ENCODE data around the gene USH2A. TPM values are rescaled to one million over a fixed set of nuclear protein-coding genes. Genes with fewer than 3 reads are reported as not detected.
"Not testable (repeated sequence)": the region's sequence is repeated elsewhere in the genome, so short reads cannot be mapped to it uniquely, and the experiment has no call there.

USH2A gene
- total and polyA plus RNA-seq, 8 donors, result 0.37 to 0.58 TPM; not detected in 6

DNA sequence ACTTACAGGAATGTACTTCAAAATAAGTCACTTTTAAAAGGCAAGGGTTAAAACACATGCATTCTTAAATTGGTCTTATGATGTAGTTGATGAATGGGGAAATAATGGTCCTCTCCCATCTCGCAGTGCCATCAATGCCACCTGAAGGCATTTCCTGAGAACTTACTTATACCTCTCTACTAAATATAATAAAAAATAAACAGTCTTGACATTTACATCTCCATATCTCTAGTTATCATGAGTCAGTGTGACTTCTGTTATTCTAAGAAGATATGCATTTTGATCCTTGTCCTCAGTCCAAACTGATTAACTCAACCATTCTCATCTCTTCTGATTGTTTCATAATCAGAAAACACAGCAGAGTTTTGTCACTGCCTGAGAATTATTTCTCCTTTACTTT, 253.9 kb downstream of the USH2A start:
- TF ChIP-seq, protein P1, sequence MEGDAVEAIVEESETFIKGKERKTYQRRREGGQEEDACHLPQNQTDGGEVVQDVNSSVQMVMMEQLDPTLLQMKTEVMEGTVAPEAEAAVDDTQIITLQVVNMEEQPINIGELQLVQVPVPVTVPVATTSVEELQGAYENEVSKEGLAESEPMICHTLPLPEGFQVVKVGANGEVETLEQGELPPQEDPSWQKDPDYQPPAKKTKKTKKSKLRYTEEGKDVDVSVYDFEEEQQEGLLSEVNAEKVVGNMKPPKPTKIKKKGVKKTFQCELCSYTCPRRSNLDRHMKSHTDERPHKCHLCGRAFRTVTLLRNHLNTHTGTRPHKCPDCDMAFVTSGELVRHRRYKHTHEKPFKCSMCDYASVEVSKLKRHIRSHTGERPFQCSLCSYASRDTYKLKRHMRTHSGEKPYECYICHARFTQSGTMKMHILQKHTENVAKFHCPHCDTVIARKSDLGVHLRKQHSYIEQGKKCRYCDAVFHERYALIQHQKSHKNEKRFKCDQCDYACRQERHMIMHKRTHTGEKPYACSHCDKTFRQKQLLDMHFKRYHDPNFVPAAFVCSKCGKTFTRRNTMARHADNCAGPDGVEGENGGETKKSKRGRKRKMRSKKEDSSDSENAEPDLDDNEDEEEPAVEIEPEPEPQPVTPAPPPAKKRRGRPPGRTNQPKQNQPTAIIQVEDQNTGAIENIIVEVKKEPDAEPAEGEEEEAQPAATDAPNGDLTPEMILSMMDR (IDR thresholded peaks at IDR 0.05), result no peak
- TF ChIP-seq EP300 (IDR thresholded peaks at IDR 0.05) (no peak), POLR2A (IDR thresholded peaks at IDR 0.05) (no peak), POLR2AphosphoS5 (IDR thresholded peaks at IDR 0.05) (no peak)
- 79 to 91% (median 80%) methylated on average over 1 of the region's 1 CpG for WGBS, 5 donors

DNA sequence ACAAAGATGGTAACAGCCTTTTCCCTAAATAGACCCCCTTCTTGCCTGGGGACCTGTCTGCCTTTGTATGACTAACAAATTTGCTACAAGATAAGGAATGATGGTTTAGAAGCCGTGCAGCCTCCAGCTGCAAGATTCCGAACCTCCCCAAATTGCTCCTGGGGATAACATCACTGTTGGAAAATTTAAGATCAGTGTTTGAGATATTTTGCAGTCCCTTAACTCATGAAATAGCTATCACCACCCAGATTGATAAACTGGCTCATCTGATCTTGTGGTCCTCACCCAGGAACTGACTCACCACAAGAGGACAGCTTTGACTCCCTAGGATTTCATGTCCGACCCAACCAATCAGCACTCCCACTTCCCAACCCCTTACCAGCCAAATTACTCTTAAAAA, 254.7 kb downstream of the USH2A start:
- no peak overlapping the region for H3K27ac ChIP-seq
- intact Hi-C loops (cut with DNase I; ENCODE audit: low total_unique reads), result no loop called here
- H3K9me3 ChIP-seq, result no peaks in the 10 kb centered on the region
- TF ChIP-seq, protein P1 (IDR thresholded peaks at IDR 0.05), result no peak
- TF ChIP-seq EP300 (IDR thresholded peaks at IDR 0.05), result no peak
- TF ChIP-seq POLR2AphosphoS5 (IDR thresholded peaks at IDR 0.05), result no peak
- no peak for TF ChIP-seq POLR2A (IDR thresholded peaks at IDR 0.05)
- WGBS, 5 donors, result 80 to 90% (median 87%) methylated on average over 3 of the region's 3 CpGs
- no peaks in the 10 kb centered on the region for H3K27me3 ChIP-seq
- no peak for DNase-seq
- no peaks in the 10 kb centered on the region for H3K4me1 ChIP-seq
- no peak overlapping the region for H3K4me3 ChIP-seq
- no peaks in the 10 kb centered on the region for H3K36me3 ChIP-seq

More for the DNA sequence above, 253.9 kb downstream of the USH2A start:
- Histone ChIP-seq H3K9me3 (no peaks in the 10 kb centered on the region), H3K36me3 (no peaks in the 10 kb centered on the region), H3K4me1 (no peaks in the 10 kb centered on the region), H3K27me3 (no peaks in the 10 kb centered on the region), H3K4me3 (no peak overlapping the region), H3K27ac (no peak overlapping the region)
- DNase-seq, result no peak
- intact Hi-C loops (cut with DNase I; ENCODE audit: low total_unique reads), result no loop called here

DNA sequence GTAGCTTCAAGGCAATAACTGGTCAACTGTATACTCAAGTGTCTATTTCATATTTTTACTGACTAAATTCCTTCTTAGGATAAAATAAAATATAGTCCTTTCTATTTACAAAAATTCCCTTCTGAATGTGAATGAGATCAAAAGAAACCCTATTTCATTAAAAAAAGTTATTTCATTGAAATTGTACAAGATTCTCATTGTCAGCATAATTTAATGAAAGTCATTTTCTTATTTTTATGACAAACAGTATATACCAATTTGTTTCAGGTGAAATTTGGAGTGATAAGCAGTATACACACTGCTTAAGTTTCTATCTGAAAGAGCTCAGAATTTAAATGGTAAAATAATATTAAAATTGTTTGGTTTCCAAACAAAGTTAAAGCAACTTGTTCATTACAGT, 269.2 kb downstream of the USH2A start:
- intact Hi-C loops (cut with DNase I; ENCODE audit: low total_unique reads), result no loop called here
- no peak for DNase-seq
- peaks cover 0 to 10% (median 3%) of the 10 kb centered on the region in 4 donors for H3K9me3 ChIP-seq
- no peak for TF ChIP-seq POLR2AphosphoS5 (IDR thresholded peaks at IDR 0.05)
- no peaks in the 10 kb centered on the region for H3K27me3 ChIP-seq
- no peak overlapping the region for H3K27ac ChIP-seq
- no peak overlapping the region for H3K4me3 ChIP-seq
- H3K4me1 ChIP-seq, result no peaks in the 10 kb centered on the region
- H3K36me3 ChIP-seq, result no peaks in the 10 kb centered on the region

DNA sequence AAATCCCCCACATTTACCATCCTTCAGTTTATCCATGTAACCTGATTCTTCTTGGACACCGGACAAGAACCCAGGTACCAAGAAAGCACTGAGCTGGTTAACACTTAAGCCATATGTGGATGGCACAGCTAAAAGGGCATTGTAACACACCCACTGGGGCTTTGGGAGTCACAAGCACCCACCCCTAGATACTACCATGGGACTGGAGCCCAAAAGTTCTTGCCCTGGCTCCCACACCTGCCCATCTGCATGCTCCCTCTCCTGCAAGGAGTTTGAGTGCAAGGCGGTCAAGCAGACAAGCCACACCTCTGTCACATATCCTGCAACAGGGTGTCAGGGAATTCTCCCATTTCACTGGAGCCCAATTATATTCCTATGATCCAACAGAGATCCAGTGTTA, 270.1 kb downstream of the USH2A start:
- TF ChIP-seq, protein P1 (IDR thresholded peaks at IDR 0.05), result no peak
- TF ChIP-seq EP300 (IDR thresholded peaks at IDR 0.05) (no peak), POLR2A (IDR thresholded peaks at IDR 0.05) (no peak), POLR2AphosphoS5 (IDR thresholded peaks at IDR 0.05) (no peak)
- WGBS, 5 donors, result 85 to 98% (median 95%) methylated on average over 2 of the region's 2 CpGs

DNA sequence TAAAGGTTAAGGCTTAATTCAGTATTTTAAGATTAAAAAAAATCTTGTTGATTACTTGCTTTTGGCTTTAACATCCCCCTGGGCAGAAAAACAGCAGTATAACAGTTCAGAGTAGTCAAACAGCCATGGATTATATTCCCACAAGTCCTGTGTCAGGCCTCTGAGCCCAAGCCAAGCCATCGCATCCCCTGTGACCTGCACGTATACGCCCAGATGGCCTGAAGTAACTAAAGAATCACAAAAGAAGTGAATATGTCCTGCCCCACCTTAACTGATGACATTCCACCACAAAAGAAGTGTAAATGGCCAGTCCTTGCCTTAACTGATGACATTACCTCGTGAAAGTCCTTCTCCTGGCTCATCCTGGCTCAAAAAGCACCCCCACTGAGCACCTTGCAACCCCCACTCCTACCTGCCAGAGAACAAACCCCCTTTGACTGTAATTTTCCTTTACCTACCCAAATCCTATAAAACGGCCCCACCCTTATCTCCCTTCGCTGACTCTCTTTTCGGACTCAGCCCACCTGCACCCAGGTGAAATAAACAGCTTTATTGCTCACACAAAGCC, 277.7 kb downstream of the USH2A start:
- WGBS, 5 donors, result 76 to 87% (median 84%) methylated on average over 4 to 7 of the region's 7 CpGs
- H3K4me1 ChIP-seq; DNase-seq; H3K4me3 ChIP-seq; H3K27me3 ChIP-seq; H3K36me3 ChIP-seq; H3K9me3 ChIP-seq; H3K27ac ChIP-seq; intact Hi-C loops (cut with DNase I; ENCODE audit: low total_unique reads): not testable (repeated sequence)

More for the DNA sequence above, 270.1 kb downstream of the USH2A start:
- Histone ChIP-seq H3K36me3 (no peaks in the 10 kb centered on the region), H3K4me3 (no peak overlapping the region), H3K9me3 (peaks cover 0 to 10% (median 3%) of the 10 kb centered on the region in 4 donors), H3K27ac (no peak overlapping the region), H3K27me3 (no peaks in the 10 kb centered on the region), H3K4me1 (no peaks in the 10 kb centered on the region)
- intact Hi-C loops (cut with DNase I; ENCODE audit: low total_unique reads), result no loop called here
- DNase-seq, result no peak
